ENCODE results near the gene NEURL1B.

DNA sequence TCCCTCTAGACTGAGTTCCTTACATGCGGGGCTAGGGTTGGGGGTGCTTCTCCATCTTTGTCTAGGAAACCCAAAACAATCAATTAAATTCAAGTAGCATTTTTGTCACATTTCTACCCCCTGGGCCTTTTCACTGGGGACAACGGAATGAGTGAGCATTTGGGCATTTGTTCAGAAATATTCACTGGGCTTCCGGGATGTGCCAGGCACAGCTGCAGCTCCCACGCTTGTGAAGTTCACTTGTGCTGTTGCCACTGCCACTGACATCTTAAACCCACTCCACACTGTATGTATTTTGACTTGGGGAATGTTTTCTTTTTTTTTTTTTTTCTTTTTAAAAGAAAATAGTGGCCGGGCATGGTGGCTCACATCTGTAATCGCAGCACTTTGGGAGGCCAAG is 98.3 kb downstream of the NEURL1B start:
- TF ChIP-seq LEF1 (IDR thresholded peaks at IDR 0.05; ENCODE audit: borderline replicate concordance) (no peak), SP1 (IDR thresholded peaks at IDR 0.05) (no peak), SUZ12 (IDR thresholded peaks at IDR 0.05) (no peak), ARNT (IDR thresholded peaks at IDR 0.05) (no peak), NFRKB (IDR thresholded peaks at IDR 0.05) (no peak), TARDBP (IDR thresholded peaks at IDR 0.05) (no peak), FOXA1 (IDR thresholded peaks at IDR 0.05) (no peak)
- TF ChIP-seq, protein P1, sequence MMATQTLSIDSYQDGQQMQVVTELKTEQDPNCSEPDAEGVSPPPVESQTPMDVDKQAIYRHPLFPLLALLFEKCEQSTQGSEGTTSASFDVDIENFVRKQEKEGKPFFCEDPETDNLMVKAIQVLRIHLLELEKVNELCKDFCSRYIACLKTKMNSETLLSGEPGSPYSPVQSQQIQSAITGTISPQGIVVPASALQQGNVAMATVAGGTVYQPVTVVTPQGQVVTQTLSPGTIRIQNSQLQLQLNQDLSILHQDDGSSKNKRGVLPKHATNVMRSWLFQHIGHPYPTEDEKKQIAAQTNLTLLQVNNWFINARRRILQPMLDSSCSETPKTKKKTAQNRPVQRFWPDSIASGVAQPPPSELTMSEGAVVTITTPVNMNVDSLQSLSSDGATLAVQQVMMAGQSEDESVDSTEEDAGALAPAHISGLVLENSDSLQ (IDR thresholded peaks at IDR 0.05) = no peak

Data from HEK293T (cell line).